Activated CD8-positive, alpha-beta memory T cell treated with anti-CD3 and anti-CD28 coated beads, Interleukin-2, amount 50 U/mL, for 4 hours (primary cell): Measurements from ENCODE around the gene CACNA1B.
A peak's percentile ranks its signal among the peaks of the same experiment; 100 is the strongest.
"Not testable (repeated sequence)": the region's sequence is repeated elsewhere in the genome, so short reads cannot be mapped to it uniquely, and the experiment has no call there.

Experiments used
- DNase-seq: peaks from one replicate; pipeline ENCODE4 v3.0.0-alpha.2; 2020

Gene CACNA1B

GRCh38 chr9:137988701-137989100, 111.1 kb downstream of the CACNA1B start:
- DNase-seq, result no peak

- no peak for DNase-seq
Measured at GRCh38 chr9:137989156-137989555, 111.6 kb downstream of the CACNA1B start.

GRCh38 chr9:137989999-137990715, 112.6 kb downstream of the CACNA1B start:
- DNase-seq, result no peak

GRCh38 chr9:138003485-138004190, 126.1 kb downstream of the CACNA1B start:
- no peak for DNase-seq

GRCh38 chr9:138006576-138007233, 129.1 kb downstream of the CACNA1B start:
- no peak for DNase-seq

GRCh38 chr9:138007566-138007917, 130.0 kb downstream of the CACNA1B start:
- no peak for DNase-seq

- DNase-seq, result peak; percentile 10
Measured at GRCh38 chr9:138007918-138008841, 130.6 kb downstream of the CACNA1B start.

GRCh38 chr9:138009016-138009802, 131.6 kb downstream of the CACNA1B start:
- no peak for DNase-seq

GRCh38 chr9:138009803-138010690, 132.5 kb downstream of the CACNA1B start:
- peak; percentile 9 for DNase-seq

- DNase-seq, result peak; percentile 9
Measured at GRCh38 chr9:138010861-138011260, 133.3 kb downstream of the CACNA1B start.

- DNase-seq, result no peak
Measured at GRCh38 chr9:138011951-138012500, 134.4 kb downstream of the CACNA1B start.

GRCh38 chr9:138013273-138013672, 135.7 kb downstream of the CACNA1B start:
- DNase-seq, result no peak

GRCh38 chr9:138013836-138014562, 136.4 kb downstream of the CACNA1B start:
- DNase-seq, result no peak

- no peak for DNase-seq
Measured at GRCh38 chr9:138014563-138014945, 137.0 kb downstream of the CACNA1B start.

GRCh38 chr9:138015021-138015829, 137.6 kb downstream of the CACNA1B start:
- no peak for DNase-seq

GRCh38 chr9:138016406-138017187, 139.0 kb downstream of the CACNA1B start:
- peak; percentile 9 for DNase-seq

GRCh38 chr9:138017200-138017599, 139.6 kb downstream of the CACNA1B start:
- no peak for DNase-seq

- not testable (repeated sequence) for DNase-seq
Measured at GRCh38 chr9:138019514-138019913, 141.9 kb downstream of the CACNA1B start.
